HFF-Myc (cell line): Measurements from ENCODE around the gene BTN2A1.
"Not testable (repeated sequence)": the region's sequence is repeated elsewhere in the genome, so short reads cannot be mapped to it uniquely, and the experiment has no call there.

Experiments used
- DNase-seq: peaks from one replicate; pipeline ENCODE4 v3.0.0-alpha.2; 2011; ENCODE audit warnings: low read depth; ENCODE audit errors: extremely low read depth
- H3K4me3 ChIP-seq: replicated peaks from 2 replicates; pipeline ENCODE4 v1.5.1; 2011; ENCODE audit warnings: low read depth, mild to moderate bottlenecking, control low read depth, low read length
- TF ChIP-seq, protein P1 (sequence below): IDR thresholded peaks from 2 replicates; pipeline ENCODE4 v1.5.1; 2012; ENCODE audit warnings: mild to moderate bottlenecking, low read depth, low read length, control low read depth; ENCODE audit errors: missing control alignments

BTN2A1 gene

GRCh38 chr6:26455357-26455970, 2.3 kb upstream of the BTN2A1 start:
- no peak for DNase-seq
- TF ChIP-seq, protein P1, sequence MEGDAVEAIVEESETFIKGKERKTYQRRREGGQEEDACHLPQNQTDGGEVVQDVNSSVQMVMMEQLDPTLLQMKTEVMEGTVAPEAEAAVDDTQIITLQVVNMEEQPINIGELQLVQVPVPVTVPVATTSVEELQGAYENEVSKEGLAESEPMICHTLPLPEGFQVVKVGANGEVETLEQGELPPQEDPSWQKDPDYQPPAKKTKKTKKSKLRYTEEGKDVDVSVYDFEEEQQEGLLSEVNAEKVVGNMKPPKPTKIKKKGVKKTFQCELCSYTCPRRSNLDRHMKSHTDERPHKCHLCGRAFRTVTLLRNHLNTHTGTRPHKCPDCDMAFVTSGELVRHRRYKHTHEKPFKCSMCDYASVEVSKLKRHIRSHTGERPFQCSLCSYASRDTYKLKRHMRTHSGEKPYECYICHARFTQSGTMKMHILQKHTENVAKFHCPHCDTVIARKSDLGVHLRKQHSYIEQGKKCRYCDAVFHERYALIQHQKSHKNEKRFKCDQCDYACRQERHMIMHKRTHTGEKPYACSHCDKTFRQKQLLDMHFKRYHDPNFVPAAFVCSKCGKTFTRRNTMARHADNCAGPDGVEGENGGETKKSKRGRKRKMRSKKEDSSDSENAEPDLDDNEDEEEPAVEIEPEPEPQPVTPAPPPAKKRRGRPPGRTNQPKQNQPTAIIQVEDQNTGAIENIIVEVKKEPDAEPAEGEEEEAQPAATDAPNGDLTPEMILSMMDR = no peak
- H3K4me3 ChIP-seq = no peak overlapping the region

GRCh38 chr6:26457264-26457805, 420 bp upstream of the BTN2A1 start:
- no peak for DNase-seq

DNA sequence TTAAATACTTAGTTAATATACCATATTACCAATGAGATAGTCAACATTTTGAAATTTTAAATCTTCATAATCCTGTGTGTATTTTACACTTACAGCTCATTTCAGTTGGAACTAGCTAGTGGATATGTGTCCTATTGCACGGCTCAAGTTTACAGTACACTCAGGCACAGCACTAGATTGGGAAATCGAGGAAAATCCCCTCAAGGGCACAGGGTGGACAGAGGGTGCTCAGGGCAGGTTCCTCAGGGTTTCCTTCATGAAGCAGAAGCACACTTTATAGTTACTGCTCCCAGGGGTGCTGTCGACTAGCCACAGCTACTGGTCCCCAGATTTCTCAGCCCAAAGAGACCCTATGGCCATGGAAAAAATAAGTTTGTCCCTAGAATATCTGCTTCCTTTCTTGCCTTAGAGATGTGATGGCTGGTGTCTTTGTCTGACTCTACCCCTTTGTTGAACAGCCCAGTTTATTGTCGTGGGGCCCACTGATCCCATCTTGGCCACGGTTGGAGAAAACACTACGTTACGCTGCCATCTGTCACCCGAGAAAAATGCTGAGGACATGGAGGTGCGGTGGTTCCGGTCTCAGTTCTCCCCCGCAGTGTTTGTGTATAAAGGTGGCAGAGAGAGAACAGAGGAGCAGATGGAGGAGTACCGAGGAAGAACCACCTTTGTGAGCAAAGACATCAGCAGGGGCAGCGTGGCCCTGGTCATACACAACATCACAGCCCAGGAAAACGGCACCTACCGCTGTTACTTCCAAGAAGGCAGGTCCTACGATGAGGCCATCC, 1.5 kb downstream of the BTN2A1 start:
- peak overlapping the region; percentile 84 for H3K4me3 ChIP-seq
- no peak for DNase-seq
- TF ChIP-seq, protein P1 = no peak

More at GRCh38 chr6:26457264-26457805, 420 bp upstream of the BTN2A1 start:
- TF ChIP-seq, protein P1 = no peak
- peak overlapping the region; percentile 84 for H3K4me3 ChIP-seq

GRCh38 chr6:26461353-26461752, 3.6 kb downstream of the BTN2A1 start:
- DNase-seq, H3K4me3 ChIP-seq: not testable (repeated sequence)

DNA sequence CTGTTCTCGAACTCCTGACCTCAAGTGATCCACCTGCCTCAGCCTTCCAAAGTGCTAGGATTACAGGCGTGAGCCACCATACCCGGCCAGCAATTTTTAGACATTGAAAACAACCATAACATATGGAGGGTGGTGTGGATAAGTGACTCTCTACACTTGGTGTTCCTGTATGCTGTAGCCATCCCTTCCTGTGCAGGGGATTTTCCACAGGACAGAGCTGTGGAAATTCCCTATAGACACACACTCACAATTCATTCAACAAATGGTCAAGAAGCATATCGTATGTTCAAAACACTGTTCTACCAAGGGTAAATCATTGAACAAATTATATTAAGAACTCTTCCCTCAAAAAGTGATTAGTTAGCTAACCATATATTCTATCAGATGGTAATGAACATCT, 6.3 kb downstream of the BTN2A1 start:
- H3K4me3 ChIP-seq = no peak overlapping the region
- TF ChIP-seq, protein P1 = no peak
- DNase-seq = no peak

DNA sequence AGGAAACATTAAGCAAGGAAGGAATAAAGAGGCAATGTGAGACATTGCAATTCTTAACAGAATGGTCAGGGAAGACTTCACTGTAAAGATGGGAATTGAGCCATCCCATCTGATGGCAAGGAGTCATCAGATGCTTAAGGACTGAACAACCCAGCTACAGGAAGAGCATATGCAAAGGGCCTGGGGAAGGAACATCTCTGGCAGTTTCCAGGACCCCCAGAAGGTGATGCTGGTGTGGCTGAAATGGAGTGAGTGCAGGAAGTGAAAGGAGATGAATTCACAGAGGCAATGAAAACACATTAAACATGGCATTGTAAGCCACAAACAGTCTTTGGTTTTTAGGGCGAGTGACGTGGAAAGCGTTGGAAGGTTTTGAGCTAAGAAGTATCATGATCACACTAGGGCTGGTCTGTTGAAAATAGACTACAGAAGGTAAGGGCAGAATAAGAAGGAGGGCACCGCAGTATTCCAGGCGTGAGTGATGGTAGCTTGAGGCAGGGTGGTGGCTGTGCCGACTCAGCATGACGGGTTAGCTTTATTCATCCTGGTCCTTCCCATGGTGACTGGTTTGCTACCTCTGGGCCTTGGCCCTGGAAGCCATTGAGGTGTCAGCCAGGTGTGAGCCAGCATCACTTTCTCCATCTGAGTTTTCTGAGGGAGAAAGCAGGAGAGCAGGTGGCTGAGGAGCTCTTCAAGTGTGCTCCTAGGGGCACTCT, 6.8 kb downstream of the BTN2A1 start:
- TF ChIP-seq, protein P1 = no peak
- no peak for DNase-seq

GRCh38 chr6:26465776-26466175, 8.0 kb downstream of the BTN2A1 start:
- DNase-seq = no peak
- H3K4me3 ChIP-seq = no peak overlapping the region
- TF ChIP-seq, protein P1 = no peak

More for the DNA sequence above, 6.8 kb downstream of the BTN2A1 start:
- H3K4me3 ChIP-seq = no peak overlapping the region
